DND-41 (cell line): ENCODE results near the gene PRSS27.

Experiments used
- CTCF ChIP-seq: IDR thresholded peaks from 2 replicates; pipeline ENCODE4 v1.5.1; 2012; ENCODE audit warnings: borderline replicate concordance, low read length, moderate library complexity, mild to moderate bottlenecking; ENCODE audit not compliant: poor library complexity, severe bottlenecking; ENCODE audit errors: extremely low read depth
- EZH2 ChIP-seq: IDR thresholded peaks from 3 replicates; pipeline ENCODE4 v1.6.1; 2012; ENCODE audit warnings: borderline replicate concordance, low read depth, mild to moderate bottlenecking, moderate library complexity, low read length, inconsistent platforms; ENCODE audit not compliant: severe bottlenecking

- no peak for TF ChIP-seq CTCF
- no peak for TF ChIP-seq EZH2
These were observed 42.7 kb upstream of the PRSS27 start for GRCh38 chr16:2762711-2763110.
